Osteoblast (primary cell): ENCODE results near the gene NAV1. TPM values are rescaled to one million over a fixed set of nuclear protein-coding genes. Genes with fewer than 3 reads are reported as not detected.

ENCODE experiments used
- DNase-seq: peaks from one replicate; pipeline ENCODE4 v3.0.0; 2011; ENCODE audit warnings: low spot score, mixed read lengths; ENCODE audit not compliant: insufficient read length; ENCODE audit errors: missing footprints
- H2AFZ ChIP-seq: 2 replicates; pipeline ENCODE4 v1.6.0; 2011; ENCODE audit warnings: mild to moderate bottlenecking, low read length
- H3K27ac ChIP-seq: 2 replicates; pipeline ENCODE4 v1.5.1; 2011; ENCODE audit warnings: mild to moderate bottlenecking, low read depth, low read length, moderate library complexity
- H3K27me3 ChIP-seq: 2 replicates; pipeline ENCODE4 v1.6.0; 2012; ENCODE audit warnings: mild to moderate bottlenecking, control low read depth, inconsistent platforms, low read length, moderate library complexity; ENCODE audit not compliant: insufficient read depth
- H3K36me3 ChIP-seq: 2 replicates; pipeline ENCODE4 v1.5.1; 2011; ENCODE audit warnings: mild to moderate bottlenecking, low read length, control low read depth, moderate library complexity; ENCODE audit not compliant: insufficient read depth
- H3K4me1 ChIP-seq: 2 replicates; pipeline ENCODE4 v1.5.1; 2011; ENCODE audit warnings: mild to moderate bottlenecking, low read length, control low read depth, moderate library complexity; ENCODE audit not compliant: insufficient read depth
- H3K4me2 ChIP-seq: 2 replicates; pipeline ENCODE4 v1.6.0; 2011; ENCODE audit warnings: mild to moderate bottlenecking, low read length; ENCODE audit not compliant: insufficient read depth
- H3K4me3 ChIP-seq: fragments of 200-600 bp; sonication (generic); 3 replicates; pipeline ENCODE4 v1.5.1; 2012; ENCODE audit warnings: mild to moderate bottlenecking, low read length, inconsistent platforms; ENCODE audit not compliant: insufficient read depth
- H3K79me2 ChIP-seq: 2 replicates; pipeline ENCODE4 v1.6.0; 2012; ENCODE audit warnings: mild to moderate bottlenecking, low read length, control low read depth, inconsistent platforms; ENCODE audit not compliant: insufficient read depth
- H3K9me3 ChIP-seq: 2 replicates; pipeline ENCODE4 v1.5.1; 2011; ENCODE audit warnings: low read depth, low read length, control low read depth
- H4K20me1 ChIP-seq: 2 replicates; pipeline ENCODE4 v1.6.0; 2012; ENCODE audit warnings: mild to moderate bottlenecking, low read length, control low read depth; ENCODE audit not compliant: insufficient read depth
- CTCF ChIP-seq: IDR thresholded peaks from 2 replicates; pipeline ENCODE4 v1.5.1; 2011; ENCODE audit warnings: mild to moderate bottlenecking, low read depth, low read length, moderate library complexity; ENCODE audit errors: extremely low read depth
- total RNA-seq: library from RNA; depleted of rRNA; stranded (reverse); fragments of >200 nt; gene quantifications from 2 replicates; pipeline ENCODE4 v1.2.3, GENCODE V29; 2012

NAV1 gene
- total RNA-seq, 1 donor = 47.0 TPM

- Histone ChIP-seq H3K4me3 (peak overlapping the region; percentile 58), H3K4me1 (peaks cover 61% of the 10 kb centered on the region), H4K20me1 (no peaks in the 10 kb centered on the region), H3K4me2 (peak overlapping the region; percentile 77), H3K27me3 (no peaks in the 10 kb centered on the region), H3K27ac (peak overlapping the region; percentile 91), H2AFZ (no peak overlapping the region), H3K9me3 (no peaks in the 10 kb centered on the region), H3K79me2 (peaks cover 31% of the 10 kb centered on the region), H3K36me3 (no peaks in the 10 kb centered on the region)
- TF ChIP-seq CTCF = no peak
- DNase-seq = no peak
Measured at GRCh38 chr1:201537028-201537427, 1.9 kb upstream of the NAV1 start.

GRCh38 chr1:201537467-201537866, 1.5 kb upstream of the NAV1 start:
- peak overlapping the region; percentile 91 for H3K27ac ChIP-seq
- no peaks in the 10 kb centered on the region for H3K9me3 ChIP-seq
- no peak for DNase-seq
- no peaks in the 10 kb centered on the region for H4K20me1 ChIP-seq
- H3K27me3 ChIP-seq = no peaks in the 10 kb centered on the region
- peak overlapping the region; percentile 77 for H3K4me2 ChIP-seq
- H3K4me1 ChIP-seq = peaks cover 64% of the 10 kb centered on the region
- peaks cover 32% of the 10 kb centered on the region for H3K79me2 ChIP-seq
- no peak for TF ChIP-seq CTCF
- H3K36me3 ChIP-seq = no peaks in the 10 kb centered on the region
- no peak overlapping the region for H2AFZ ChIP-seq
- no peak overlapping the region for H3K4me3 ChIP-seq

GRCh38 chr1:201537891-201538611, 876 bp upstream of the NAV1 start:
- peaks cover 36% of the 10 kb centered on the region for H3K79me2 ChIP-seq
- peak; percentile 79 for DNase-seq
- no peaks in the 10 kb centered on the region for H3K36me3 ChIP-seq
- H3K4me3 ChIP-seq = peak overlapping the region; percentile 89
- H3K9me3 ChIP-seq = no peaks in the 10 kb centered on the region
- TF ChIP-seq CTCF = no peak
- peak overlapping the region; percentile 38 for H2AFZ ChIP-seq
- peaks cover 70% of the 10 kb centered on the region for H3K4me1 ChIP-seq
- no peaks in the 10 kb centered on the region for H4K20me1 ChIP-seq
- peak overlapping the region; percentile 91 for H3K27ac ChIP-seq
- H3K4me2 ChIP-seq = peak overlapping the region; percentile 83
- no peaks in the 10 kb centered on the region for H3K27me3 ChIP-seq

- Histone ChIP-seq H3K27ac (peak overlapping the region; percentile 91), H2AFZ (peak overlapping the region; percentile 58), H3K27me3 (no peaks in the 10 kb centered on the region), H3K4me1 (peaks cover 82% of the 10 kb centered on the region), H3K36me3 (no peaks in the 10 kb centered on the region), H3K4me2 (peak overlapping the region; percentile 83), H3K9me3 (no peaks in the 10 kb centered on the region), H4K20me1 (peaks cover 13% of the 10 kb centered on the region), H3K79me2 (peaks cover 54% of the 10 kb centered on the region), H3K4me3 (peak overlapping the region; percentile 89)
- no peak for TF ChIP-seq CTCF
- DNase-seq = peak; percentile 91
Measured at GRCh38 chr1:201539561-201540431, 869 bp downstream of the NAV1 start.
